Bronchial smooth muscle cell (primary cell): ENCODE data around the gene SPEN. TPM values are rescaled to one million over a fixed set of nuclear protein-coding genes. Genes with fewer than 3 reads are reported as not detected.

ENCODE experiments used
- total RNA-seq: library from RNA; depleted of rRNA; stranded (reverse); fragments of >200 nt; gene quantifications from 2 replicates; pipeline ENCODE4 v1.2.1, GENCODE V29; 2014

SPEN gene
- total RNA-seq: 6.8 and 8.6 TPM in 2 replicates

GRCh38 chr1:15847100-15847892, at the start of gene SPEN:
Gene SPEN, plus strand, starts transcription at chr1:15847707. Its CDS starts 361 bp downstream, at chr1:15848068.

DNA sequence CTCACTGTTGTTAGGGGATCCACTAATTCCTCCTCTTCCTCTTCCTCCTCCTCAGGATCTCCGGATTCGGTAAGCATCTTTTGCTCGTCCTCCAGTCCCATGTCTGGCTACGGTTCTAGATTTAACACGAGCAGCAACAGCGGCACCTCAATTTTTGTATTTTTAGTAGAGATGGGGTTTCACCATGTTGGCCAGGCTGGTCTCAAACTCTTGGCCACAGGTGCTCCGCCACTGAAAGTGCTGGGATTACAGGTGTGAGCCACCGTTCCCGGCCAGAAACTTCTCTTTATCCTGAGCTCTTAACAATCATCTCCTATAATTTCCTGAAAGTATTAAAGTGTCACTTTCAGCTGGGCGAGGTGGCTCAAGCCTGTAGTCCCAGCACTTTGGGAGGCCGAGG, 40.0 kb upstream of the SPEN start, which contains the start of gene UQCRHL:
TSS of gene UQCRHL (minus strand) at position 101 of the 400 bp plus-strand sequence. CDS start at position 101, 0 bp downstream.

DNA sequence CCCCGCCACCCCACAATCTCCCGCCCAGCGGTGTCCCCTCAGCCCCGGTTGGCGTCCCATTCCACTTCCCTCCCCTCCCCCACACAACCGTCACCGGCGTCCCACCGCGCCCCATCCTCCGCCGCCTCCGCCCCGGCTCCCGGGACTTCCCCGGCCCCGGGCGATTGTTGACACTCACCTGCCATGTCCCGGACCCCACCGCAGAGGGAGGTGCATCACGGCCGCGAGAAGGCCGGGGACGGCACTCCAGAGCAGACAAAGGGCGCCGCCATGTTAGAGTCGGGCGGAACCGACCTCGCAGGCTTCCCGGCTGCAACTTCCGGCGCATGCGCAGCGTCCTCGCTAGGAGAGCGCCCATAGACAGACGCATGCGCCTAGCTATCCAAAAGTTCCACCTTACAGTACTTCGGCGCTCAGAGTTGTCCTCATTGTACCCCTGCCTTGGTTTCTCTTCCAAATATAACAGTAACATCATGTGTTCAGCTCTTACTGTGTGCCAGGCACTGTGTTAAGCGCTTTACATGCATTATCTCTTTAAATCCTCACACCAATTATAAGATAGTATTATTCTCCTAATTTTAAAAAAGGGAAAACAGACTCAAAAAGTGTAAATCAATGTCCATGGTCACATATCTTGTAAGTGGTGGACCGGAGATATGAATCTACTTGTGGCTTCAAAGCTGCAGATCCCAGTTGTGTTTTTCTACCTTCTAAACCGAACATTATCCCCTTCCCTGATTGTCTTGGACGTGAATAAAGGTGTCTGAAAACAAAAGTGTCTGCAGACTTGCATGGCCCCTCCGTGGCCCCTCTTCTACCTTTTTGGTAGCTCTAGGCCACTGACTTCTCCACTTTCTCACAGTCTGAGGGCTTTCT, 128.5 kb downstream of the SPEN start, which contains the start of gene ZBTB17:
TSS of gene ZBTB17 (minus strand) at position 297 of the 876 bp plus-strand sequence. CDS start 27,606 bp downstream, outside the sequence.

Other genes with a start within 250 kb of the SPEN start
- 8.0 and 9.1 TPM in 2 replicates for gene DDI2, start 230.2 kb upstream of the SPEN start, total RNA-seq
- 67.1 and 90.9 TPM in 2 replicates for gene PLEKHM2, start 163.4 kb upstream of the SPEN start, total RNA-seq
- 0.16 and 0.52 TPM in 2 replicates for gene SLC25A34, start 111.4 kb upstream of the SPEN start, total RNA-seq
- gene TMEM82, start 105.2 kb upstream of the SPEN start, total RNA-seq: not detected in 2 replicates
- 10.7 and 11.8 TPM in 2 replicates for gene FBLIM1, start 88.9 kb upstream of the SPEN start, total RNA-seq
- gene UQCRHL, start 40.1 kb upstream of the SPEN start, total RNA-seq: 14.8 and 15.3 TPM in 2 replicates
- 46.2 and 69.1 TPM in 2 replicates for gene ZBTB17, start 128.4 kb downstream of the SPEN start, total RNA-seq
- gene SRARP, start 156.5 kb downstream of the SPEN start, total RNA-seq: not detected in 2 replicates
- 0.47 and 2.9 TPM in 2 replicates for gene HSPB7, start 170.3 kb downstream of the SPEN start, total RNA-seq
- gene CLCNKA, start 174.3 kb downstream of the SPEN start, total RNA-seq: not detected in 2 replicates
- gene CLCNKB, start 196.1 kb downstream of the SPEN start, total RNA-seq: 0.17 TPM in 1 of 2 replicates, not detected in the other
- gene FAM131C, start 225.9 kb downstream of the SPEN start, total RNA-seq: not detected in 2 replicates